GM10266 (cell line): ENCODE measurements around the gene USHBP1.

Experiments used
- DNase-seq: peaks from one replicate; pipeline ENCODE4 v3.0.0; 2012; ENCODE audit errors: extremely low spot score
- CTCF ChIP-seq: IDR thresholded peaks from 2 replicates; pipeline ENCODE4 v1.5.1; 2012; ENCODE audit warnings: mild to moderate bottlenecking, low read depth; ENCODE audit not compliant: control insufficient read depth, insufficient read depth; ENCODE audit errors: missing control alignments

Gene USHBP1

GRCh38 chr19:17309198-17309964, 44.8 kb upstream of the USHBP1 start, which contains the start of gene DDA1:
DDA1 (plus strand) TSS chr19:17309563; CDS start chr19:17309655, 92 bp downstream.
- peak; percentile 97 for DNase-seq
- no peak for TF ChIP-seq CTCF

GRCh38 chr19:17307876-17308377, 43.4 kb upstream of the USHBP1 start:
- DNase-seq = no peak

GRCh38 chr19:17306285-17306714, 41.8 kb upstream of the USHBP1 start:
- TF ChIP-seq CTCF = no peak
- DNase-seq = no peak

More at GRCh38 chr19:17307876-17308377, 43.4 kb upstream of the USHBP1 start:
- TF ChIP-seq CTCF = no peak

- peak; percentile 78 for TF ChIP-seq CTCF
- peak; percentile 90 for DNase-seq
Observed at GRCh38 chr19:17305517-17306284, 41.2 kb upstream of the USHBP1 start, which contains the start of gene MRPL34. MRPL34 (plus strand) TSS chr19:17305872; CDS start chr19:17305893, 21 bp downstream.

- no peak for DNase-seq
- no peak for TF ChIP-seq CTCF
Observed at GRCh38 chr19:17305216-17305516, 40.6 kb upstream of the USHBP1 start.

GRCh38 chr19:17304386-17305215, 40.1 kb upstream of the USHBP1 start:
- TF ChIP-seq CTCF = no peak
- DNase-seq = no peak

GRCh38 chr19:17303940-17304267, 39.4 kb upstream of the USHBP1 start:
- no peak for TF ChIP-seq CTCF
- no peak for DNase-seq
